Calu3 (cell line): ENCODE results near the gene PREX1. TPM values are rescaled to one million over a fixed set of nuclear protein-coding genes. Genes with fewer than 3 reads are reported as not detected.

ENCODE experiments used
- BruUV-seq: library from RNA; stranded (reverse); fragments of 400-500 nt; replicated peaks from 2 replicates; lab custom pipeline; 2021; lab: Mats Ljungman, UMichigan
- CTCF ChIA-PET: fragments of 300-600 bp; sonication (Branson Sonifier 250); formaldehyde crosslinking; loops from one replicate; lab custom pipeline; 2022; ENCODE audit warnings: antibody characterized with exemption; lab: Charles Lee
- DNase-seq: peaks from one replicate; pipeline ENCODE4 v3.0.0; 2022
- H3K27ac Mint-ChIP-seq: one replicate; pipeline ENCODE4 v1.8.0; 2022; ENCODE audit warnings: mixed read lengths; ENCODE audit not compliant: unreplicated experiment
- H3K27me3 Mint-ChIP-seq: one replicate; pipeline ENCODE4 v1.8.0; 2022; ENCODE audit warnings: mixed read lengths; ENCODE audit not compliant: unreplicated experiment
- H3K36me3 Mint-ChIP-seq: one replicate; pipeline ENCODE4 v1.8.0; 2022; ENCODE audit warnings: mild to moderate bottlenecking, moderate library complexity, mixed read lengths; ENCODE audit not compliant: insufficient read depth, unreplicated experiment
- H3K4me1 Mint-ChIP-seq: one replicate; pipeline ENCODE4 v1.8.0; 2022; ENCODE audit warnings: mild to moderate bottlenecking, low read depth, mixed read lengths; ENCODE audit not compliant: unreplicated experiment
- H3K4me3 Mint-ChIP-seq: one replicate; pipeline ENCODE4 v1.8.0; 2022; ENCODE audit warnings: mild to moderate bottlenecking, low read depth, moderate library complexity, mixed read lengths; ENCODE audit not compliant: unreplicated experiment
- H3K9me3 Mint-ChIP-seq: one replicate; pipeline ENCODE4 v1.8.0; 2022; ENCODE audit warnings: low read depth, mixed read lengths; ENCODE audit not compliant: unreplicated experiment
- CTCF ChIP-seq: fragments of 200-600 bp; IDR thresholded peaks from one replicate; pipeline ENCODE4 v1.8.0; 2022; ENCODE audit warnings: antibody characterized with exemption; ENCODE audit not compliant: unreplicated experiment
- intact Hi-C: fragments of 100-400 bp; cut with micrococcal nuclease; formaldehyde crosslinking; loops from one replicate; pipeline ENCODE4 v1.10.0; 2022; ENCODE audit not compliant: unreplicated experiment
- total RNA-seq: library from RNA; stranded (reverse); gene quantifications from 2 replicates; pipeline ENCODE4 v1.2.3, GENCODE V29; 2022

PREX1 gene
- total RNA-seq, 1 experiment from 2014 or later: 0.31 TPM

- H3K9me3 Mint-ChIP-seq: no peaks in the 10 kb centered on the region
- no peak overlapping the region for H3K27ac Mint-ChIP-seq
- CTCF ChIA-PET: no interaction called here
- intact Hi-C loops: no loop called here
- H3K4me3 Mint-ChIP-seq: no peak overlapping the region
- BruUV-seq: no TSS peak
- H3K4me1 Mint-ChIP-seq: no peaks in the 10 kb centered on the region
- H3K36me3 Mint-ChIP-seq: no peaks in the 10 kb centered on the region
- H3K27me3 Mint-ChIP-seq: peaks cover 87% of the 10 kb centered on the region
- no peak for DNase-seq
- TF ChIP-seq CTCF: no peak
These were observed 108.1 kb downstream of the PREX1 start for GRCh38 chr20:48719598-48720255.

- intact Hi-C loops: no loop called here
- H3K4me1 Mint-ChIP-seq: no peaks in the 10 kb centered on the region
These were observed 108.8 kb downstream of the PREX1 start for GRCh38 chr20:48718786-48719578.

GRCh38 chr20:48717680-48718223 is 110.0 kb downstream of the PREX1 start:
- no peak for TF ChIP-seq CTCF
- no peak for DNase-seq
- no peaks in the 10 kb centered on the region for H3K9me3 Mint-ChIP-seq
- CTCF ChIA-PET: interaction anchor here (0.6 to 1.2 kb wide), 2 partner anchors 9 to 128 kb away, joined by 3 read pairs; no protein-coding TSS in a partner anchor
- H3K27ac Mint-ChIP-seq: no peak overlapping the region
- intact Hi-C loops: no loop called here
- no peak overlapping the region for H3K4me3 Mint-ChIP-seq
- H3K36me3 Mint-ChIP-seq: no peaks in the 10 kb centered on the region
- BruUV-seq: no TSS peak
- no peaks in the 10 kb centered on the region for H3K4me1 Mint-ChIP-seq
- H3K27me3 Mint-ChIP-seq: peaks cover 93% of the 10 kb centered on the region

More at GRCh38 chr20:48718786-48719578, 108.8 kb downstream of the PREX1 start:
- Mint-ChIP-seq H3K9me3 (no peaks in the 10 kb centered on the region), H3K27ac (no peak overlapping the region), H3K36me3 (no peaks in the 10 kb centered on the region), H3K27me3 (peaks cover 88% of the 10 kb centered on the region), H3K4me3 (no peak overlapping the region)
- TF ChIP-seq CTCF: no peak
- BruUV-seq: no TSS peak
- DNase-seq: no peak
- CTCF ChIA-PET: interaction anchor here (1.2 kb wide), 1 partner anchor 11 kb away, joined by 3 read pairs; no protein-coding TSS in a partner anchor

- TF ChIP-seq CTCF: no peak
- Mint-ChIP-seq H3K4me3 (no peak overlapping the region), H3K27me3 (peaks cover 93% of the 10 kb centered on the region), H3K27ac (no peak overlapping the region), H3K9me3 (no peaks in the 10 kb centered on the region), H3K36me3 (no peaks in the 10 kb centered on the region), H3K4me1 (no peaks in the 10 kb centered on the region)
- no TSS peak for BruUV-seq
- CTCF ChIA-PET: no interaction called here
- no peak for DNase-seq
- intact Hi-C loops: no loop called here
These were observed 110.6 kb downstream of the PREX1 start for GRCh38 chr20:48717095-48717672.
